NCI-H2227 treated with DMSO at 0.1 percent for 48 hours (cell line): ENCODE data around the gene HSF4.

Experiments
- DNase-seq: peaks from one replicate; lab custom pipeline; 2025; lab: John Stamatoyannopoulos, UW

HSF4 gene

DNA sequence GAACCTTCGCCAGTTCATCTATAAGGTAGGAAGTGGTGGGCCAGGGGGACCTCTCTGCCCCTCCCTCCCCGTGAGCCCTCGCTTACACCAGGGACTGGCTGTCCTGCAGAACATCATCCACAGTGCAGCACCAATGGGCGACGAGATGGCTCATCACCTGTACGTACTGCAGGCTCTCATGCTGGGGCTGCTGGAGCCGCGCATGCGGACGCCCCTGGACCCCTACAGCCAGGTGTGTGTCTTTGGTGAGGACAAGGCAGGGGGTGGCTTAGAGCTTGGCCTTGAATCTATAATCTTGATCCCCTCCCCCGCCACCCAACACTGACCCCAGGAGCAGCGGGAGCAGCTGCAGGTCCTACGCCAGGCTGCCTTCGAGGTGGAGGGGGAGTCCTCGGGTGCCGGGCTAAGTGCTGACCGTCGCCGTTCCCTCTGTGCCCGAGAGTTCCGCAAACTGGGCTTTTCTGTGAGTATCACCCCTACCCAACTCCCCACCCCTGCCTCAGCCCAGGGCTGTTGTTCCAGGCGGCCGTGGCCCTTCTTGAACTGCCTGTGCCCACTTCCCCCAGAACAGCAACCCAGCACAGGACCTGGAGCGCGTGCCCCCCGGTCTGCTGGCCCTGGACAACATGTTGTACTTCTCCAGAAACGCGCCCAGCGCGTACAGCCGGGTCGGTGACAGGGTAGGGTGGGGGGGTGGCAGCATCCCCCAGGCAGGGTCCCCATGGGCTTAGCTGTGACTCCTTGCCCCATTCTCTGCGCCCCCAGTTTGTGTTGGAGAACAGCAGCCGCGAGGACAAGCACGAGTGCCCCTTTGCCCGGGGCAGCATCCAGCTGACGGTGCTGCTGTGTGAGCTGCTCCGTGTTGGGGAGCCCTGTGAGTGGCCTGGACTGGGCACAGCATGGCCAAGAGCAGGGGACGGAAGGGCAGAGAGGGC lies 37.1 kb downstream of the HSF4 start:
- no peak for DNase-seq

DNA sequence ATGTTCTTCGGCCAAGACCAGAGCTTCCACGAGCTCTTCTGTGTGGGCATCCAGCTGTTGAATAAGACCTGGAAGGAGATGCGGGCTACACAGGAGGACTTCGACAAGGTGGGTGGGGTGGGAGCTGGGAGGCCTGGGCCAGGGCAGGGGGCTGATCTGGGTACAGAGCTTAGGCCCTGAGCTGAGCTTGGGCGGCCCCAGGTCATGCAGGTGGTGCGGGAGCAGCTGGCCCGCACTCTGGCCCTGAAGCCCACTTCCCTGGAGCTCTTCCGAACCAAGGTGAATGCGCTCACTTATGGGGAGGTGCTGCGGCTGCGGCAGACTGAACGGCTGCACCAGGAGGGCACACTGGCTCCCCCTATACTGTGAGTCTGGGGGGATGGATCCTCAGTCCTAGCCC lies 37.9 kb downstream of the HSF4 start:
- no peak for DNase-seq

DNA sequence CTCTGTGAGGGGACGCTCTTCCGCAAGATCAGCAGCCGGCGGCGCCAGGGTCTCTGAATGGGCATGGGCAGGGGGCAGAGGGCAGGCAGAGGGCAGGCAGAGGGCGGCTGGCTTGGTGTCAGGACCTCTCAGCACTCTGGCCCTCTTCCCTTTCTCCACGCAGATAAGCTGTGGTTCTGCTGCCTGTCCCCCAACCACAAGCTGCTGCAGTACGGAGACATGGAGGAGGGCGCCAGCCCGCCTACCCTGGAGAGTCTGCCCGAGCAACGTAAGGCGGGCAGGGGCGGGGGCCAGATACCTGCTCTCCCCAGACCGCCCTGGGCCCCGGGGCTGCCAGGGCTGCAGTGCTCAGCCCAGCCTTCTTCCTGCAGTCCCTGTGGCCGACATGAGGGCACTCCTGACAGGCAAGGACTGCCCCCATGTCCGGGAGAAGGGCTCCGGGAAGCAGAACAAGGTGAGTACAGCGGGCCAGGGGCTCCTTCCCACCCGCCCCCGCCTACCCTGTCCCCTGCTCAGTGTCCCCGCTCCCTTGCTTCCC lies 38.5 kb downstream of the HSF4 start:
- no peak for DNase-seq

DNA sequence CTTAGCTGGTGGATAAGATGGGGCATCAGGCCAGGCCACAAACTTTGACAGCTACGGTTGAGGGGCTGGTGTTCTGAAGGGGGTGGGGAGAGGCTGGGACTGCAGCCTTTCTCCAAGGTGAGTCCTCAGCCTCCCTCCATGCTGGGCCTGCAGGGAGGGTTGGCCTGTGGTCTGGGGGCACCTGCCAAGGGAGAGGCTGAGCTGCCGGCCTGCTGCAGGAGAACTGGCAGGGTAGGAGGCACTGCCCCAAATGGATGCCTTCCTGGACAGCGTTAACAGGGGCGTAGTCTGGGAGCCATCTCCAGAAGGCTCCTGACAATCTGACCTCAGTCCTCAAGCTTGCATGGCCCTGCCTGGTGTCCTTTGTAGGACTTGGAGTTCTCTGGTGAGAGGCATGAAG lies 39.5 kb downstream of the HSF4 start:
- DNase-seq: no peak

DNA sequence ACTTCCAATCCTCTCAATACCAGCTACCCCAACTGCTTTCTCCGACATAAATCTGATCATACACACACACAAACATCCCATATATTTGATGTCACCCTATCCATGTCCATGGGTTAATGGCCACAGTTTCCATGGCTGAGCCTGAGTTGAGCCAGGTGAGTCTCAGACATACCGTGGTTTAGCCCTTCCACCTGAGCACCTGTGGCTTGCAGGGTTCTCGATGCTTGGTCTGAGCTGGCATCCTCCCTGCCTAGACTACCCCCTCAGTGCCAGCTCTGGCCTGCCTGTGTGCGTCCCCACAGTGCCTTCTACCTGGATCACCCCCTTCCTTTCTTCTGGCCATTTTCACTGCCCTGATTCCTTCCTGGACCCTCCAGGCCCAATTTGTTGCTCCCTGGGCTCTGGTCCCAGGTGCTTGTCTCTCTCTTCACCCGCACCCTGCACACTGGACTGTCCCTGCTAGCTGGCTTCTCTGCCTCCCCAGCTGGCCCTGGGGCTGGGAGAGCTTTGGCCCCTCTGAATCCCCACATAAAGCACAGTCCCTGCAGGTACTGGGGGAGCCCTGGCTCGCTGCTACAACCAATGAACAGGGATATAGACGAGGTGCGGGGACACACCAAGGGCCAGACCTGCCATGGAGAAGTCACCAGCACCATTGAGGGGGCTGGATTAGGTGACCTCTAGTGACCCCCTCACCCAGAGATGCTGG lies 41.7 kb downstream of the HSF4 start:
- no peak for DNase-seq

DNA sequence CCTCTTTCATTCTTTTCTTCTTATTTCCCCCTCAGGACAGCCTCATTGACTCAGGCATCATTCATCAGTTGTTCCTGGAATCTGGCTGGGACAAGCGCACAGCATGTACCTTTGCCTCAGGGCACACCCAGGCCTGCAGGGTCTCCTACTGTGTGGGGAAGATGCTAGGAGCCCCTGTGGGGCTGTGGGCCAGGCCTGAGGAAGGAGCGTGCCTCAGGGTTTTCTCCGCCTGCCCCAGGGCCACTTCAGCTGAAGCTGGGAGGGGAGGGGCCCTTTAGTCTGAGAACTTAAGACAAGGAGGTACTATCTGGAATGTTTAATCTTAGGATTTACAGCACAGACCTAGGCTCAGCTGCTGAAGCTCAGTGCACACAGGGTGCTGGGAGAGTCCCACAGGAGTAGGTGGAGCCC lies 42.3 kb downstream of the HSF4 start:
- no peak for DNase-seq

DNA sequence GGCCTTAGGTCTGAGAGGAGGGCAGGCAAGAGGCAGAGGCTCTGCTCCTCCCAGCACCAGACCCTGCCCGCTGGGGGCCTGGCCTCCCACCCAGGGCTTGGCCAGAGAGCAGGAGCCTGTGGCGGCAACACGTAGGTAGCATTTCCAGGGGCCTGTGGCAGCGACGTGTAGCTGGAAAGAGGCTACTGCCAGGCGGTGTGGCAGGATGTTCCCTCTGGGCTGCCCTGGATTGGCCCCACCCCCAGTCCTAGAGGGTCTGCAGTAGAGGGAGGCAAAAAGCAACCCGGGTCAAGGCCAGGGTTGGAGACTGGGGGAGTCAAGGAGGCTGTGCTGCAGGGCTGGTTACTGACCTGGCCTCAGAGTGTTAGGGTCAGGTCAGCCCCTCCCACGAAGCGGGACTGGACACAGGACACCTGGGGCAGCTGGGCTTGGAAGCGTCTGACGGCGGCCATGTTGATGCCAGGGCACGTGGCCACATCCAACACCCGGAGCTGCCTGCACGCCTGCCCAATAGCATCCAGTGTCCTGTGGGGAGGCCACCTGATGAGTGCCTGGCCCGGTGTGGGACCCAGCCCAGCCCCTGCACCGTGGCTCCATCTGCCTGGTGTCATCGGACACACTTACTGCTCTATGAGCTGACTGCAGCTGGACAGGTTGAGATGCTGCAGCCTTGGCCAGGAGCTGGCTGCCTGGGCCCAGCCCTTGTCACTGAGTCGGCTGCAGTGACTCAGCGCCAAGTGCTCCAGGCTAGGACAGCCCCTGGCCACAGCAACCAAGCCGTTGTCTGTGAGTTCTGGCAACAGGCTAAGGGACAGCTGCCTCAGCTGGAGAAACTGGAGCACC lies 42.9 kb downstream of the HSF4 start:
- DNase-seq: no peak

DNA sequence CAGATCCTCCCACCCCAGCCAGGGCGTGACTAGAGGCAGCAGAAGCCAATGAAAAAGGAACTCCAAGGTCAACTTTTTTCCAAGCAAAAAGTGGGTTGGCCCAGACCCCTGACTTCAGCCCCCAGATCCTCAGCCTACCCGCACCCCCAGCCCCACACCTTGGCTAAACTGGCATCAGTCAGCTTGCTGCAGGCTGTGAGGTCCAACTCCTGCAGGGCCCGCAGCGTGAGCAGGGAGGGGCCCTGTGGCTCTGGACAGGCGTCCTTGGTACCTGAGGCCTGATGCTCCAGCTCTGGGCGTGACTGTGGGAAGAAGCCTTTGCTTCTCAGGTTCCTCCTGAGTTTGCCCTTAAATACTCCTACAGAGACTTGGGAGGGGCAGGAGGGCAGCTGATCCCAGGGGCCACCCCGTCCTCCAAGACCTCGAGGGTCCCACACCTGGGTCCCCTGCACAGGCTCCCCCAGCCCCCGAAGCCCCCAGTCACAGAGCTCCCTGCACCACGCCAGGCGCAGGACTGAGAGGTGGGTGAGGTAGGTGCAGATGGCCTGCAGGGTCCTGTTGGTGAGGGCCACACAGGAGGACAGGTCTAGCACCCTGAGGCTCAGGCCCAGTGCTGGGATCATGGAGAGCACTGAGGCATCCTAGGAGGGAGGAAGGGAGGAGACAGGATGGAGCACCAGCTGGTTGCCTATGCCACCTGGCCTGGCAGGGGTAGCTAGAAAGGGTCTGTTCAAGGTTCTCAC lies 43.8 kb downstream of the HSF4 start:
- no peak for DNase-seq

DNA sequence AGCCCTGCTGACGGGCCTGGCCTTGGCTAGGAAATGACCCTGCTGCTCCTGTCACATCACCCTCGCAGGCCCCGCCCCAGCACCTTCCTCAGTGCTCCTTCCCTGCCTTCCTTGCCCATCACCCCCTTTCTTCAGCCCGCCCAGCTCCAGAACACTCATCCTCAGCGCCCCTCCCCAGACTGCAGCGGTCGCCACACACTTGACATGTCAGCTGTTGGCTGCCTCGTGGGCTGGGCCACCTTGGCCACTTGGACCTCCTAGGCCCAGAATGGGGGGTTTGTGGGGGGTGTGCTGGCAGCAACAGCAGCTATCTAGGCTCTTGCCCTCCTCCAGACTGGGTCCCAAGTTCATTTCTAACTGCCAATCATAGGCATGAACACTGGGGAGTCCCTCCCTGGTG lies 45.0 kb downstream of the HSF4 start:
- DNase-seq: no peak

DNA sequence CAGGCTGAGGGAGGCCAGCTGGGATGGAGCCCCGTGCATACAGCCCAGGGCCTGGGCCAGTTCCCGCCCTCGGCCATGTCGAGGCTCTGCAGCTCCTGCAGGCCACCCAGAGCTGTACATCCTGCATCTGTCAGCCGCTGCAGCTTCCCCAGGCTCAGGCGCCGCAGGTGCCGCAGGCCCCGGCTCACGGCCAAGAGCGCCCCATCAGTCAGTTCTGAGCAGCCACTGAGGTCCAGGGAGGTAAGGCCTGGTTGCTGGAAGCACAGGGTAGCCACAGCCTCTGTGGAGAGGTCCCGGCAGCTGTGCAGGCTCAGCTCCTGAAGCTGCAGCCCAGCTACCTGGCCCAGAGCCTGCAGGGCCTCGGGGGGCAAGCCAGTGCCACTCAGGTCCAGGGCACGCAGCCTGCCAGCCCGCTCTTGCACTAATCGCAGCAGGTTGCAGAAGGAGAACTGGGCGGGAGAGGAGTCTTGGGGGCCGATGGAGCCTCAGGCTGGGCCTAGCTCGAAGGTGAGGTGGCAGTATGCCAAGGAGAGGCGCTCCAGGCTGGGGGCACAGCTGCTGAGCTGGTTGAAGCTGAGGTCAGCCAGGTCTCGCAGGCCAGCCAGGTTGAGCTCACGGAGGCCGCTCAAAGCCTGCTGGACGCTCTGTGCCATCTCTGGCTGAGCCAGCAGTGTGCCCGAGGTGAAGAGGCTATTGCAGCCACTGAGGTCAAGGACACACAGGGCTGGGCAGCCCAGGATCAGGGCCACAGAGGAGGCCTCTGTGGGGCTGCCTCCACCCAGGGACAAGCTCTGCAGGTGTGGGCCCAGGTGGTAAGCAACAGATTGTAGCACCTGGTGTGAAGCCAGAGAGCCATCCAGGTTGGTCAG lies 45.8 kb downstream of the HSF4 start:
- DNase-seq: no peak

DNA sequence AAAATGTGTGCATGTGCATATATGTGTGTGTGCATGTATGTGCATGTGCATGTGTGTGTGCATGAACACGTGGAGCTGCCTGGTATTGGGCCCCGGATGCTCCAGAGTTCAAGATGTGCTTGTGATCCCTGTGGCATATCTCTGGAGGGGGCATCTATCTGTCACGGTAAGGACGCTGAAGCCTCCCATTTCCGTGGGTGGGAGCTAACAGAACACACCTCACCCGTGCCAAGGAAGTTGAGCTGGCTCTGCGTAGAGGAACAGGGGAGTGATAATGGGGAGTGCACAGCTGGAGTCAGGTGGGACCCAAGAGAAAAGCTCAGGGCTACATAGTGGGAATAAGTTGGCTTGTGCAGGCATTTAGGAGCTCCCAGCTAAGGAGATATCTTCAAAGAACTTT lies 47.1 kb downstream of the HSF4 start:
- no peak for DNase-seq

DNA sequence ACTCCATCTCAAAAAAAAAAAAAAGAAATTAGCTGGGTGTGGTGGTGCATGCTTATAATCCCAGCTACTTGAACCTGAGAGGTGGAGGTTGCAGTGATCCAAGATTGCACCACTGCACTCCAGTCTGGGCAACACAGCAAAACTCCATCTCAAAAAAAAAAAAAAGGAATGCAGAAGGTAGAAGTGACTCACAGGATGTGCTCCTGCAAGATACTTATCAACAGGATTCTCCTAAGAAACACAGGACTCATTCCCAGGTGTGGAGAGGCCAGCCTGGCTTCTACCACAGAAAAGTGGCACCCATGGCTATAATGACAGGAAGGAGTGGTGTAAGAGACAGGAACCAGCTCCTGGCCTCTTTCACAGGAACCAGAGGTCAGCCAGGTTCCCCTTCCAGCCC lies 48.2 kb downstream of the HSF4 start:
- no peak for DNase-seq

DNA sequence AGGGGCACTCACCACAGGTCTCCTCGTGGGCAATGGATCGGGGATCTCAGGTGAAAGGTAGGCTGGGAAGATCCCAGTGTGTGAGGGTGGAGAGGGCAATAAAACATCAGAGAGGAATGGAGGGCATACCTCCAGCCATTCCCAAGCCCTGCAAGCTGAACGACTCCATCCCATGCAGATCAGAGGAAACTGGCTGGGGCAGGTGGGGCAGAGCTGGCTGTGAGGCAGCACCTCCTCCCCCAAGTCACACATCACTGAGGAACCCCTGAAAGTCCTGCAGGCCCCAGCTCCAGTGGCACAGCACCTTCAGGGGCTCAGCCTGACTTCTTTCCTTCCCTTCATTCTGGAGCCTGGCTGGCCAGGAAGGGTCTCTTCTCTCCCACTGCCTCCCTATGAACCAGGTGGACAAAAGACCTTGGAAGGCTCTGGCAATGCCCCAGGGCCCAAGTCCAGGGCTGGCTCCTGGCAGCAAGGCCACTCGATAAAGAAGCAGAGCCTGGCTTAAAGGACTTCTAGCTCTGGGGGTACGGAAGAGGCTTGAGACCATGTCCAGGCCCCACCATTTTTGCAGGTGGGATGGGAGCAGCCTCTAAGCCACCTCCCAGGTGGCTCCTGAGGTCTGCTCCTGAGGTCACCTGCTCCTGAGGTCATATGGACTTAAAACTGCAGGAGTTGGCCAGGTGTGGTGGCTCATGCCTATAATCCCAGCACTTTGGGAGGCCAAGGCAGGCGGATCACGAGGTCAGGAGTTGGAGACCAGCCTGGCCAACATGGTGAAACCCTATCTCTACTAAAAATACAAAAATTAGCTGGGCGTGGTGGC lies 48.9 kb downstream of the HSF4 start:
- DNase-seq: no peak

DNA sequence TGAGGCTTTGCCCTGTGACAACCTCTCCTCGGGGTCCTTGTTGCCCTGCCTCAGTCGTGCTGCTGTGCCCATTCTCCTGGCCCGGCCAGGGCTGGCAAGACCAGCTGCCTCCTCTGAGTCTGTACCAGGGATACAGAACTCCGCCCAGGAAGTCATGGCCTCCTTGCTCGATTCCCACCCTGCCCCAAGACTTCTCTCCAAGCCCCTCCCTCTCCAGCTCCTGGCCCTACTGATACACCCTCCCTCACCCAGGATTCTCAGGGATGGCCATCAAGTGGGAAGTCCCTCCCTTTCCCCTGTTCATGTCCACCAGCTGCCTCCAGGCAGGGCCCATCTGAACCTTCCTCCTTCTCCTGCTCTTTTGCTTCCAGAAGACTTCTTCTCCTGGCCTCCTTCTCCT lies 51.2 kb downstream of the HSF4 start:
- no peak for DNase-seq

DNA sequence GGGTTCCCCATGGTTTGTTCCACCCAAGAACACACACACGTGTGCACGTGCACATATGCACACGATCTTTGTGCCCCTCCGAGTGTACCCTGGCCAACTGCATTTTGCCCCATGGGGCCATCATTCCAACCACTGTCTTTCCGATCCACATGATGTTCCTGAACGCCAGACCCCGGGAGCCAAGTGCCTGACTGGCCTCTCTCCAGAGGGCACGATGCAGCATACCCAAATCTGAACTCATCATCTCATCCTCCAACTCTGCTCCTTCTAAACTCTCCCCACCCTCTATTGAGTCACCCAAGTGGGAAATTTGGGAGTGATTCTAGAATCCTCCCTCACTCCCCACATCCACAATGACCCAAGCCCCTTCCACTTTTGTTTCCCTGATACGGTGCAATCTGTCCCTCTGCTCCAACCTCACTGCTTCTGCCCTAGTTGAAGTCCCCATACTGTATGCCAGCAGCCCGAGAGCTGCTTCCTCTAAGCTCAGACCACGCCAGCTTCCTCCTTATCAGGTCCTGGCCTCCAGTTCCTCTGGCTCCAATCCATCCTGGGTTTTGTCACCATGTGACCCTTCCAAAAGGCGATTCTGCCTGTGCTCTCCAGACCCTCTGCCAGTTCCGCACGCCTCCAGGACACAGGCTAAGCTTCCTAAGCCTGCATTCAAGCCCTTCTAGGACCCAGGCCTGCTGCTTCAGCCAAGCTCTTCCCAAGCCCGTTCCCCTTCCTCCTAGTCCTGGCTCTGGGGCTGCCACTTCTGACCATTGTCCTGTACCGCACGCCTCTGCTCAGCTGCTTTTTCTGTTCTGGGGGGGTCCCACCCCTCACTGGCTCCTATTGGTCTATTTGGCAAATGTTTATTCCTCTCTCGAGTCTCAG lies 52.3 kb downstream of the HSF4 start:
- no peak for DNase-seq
